Measurements from ENCODE around the gene IFNGR1.

- TF ChIP-seq CTCF (IDR thresholded peaks at IDR 0.05; ENCODE audit: low read length) = no peak
- no peak for TF ChIP-seq EZH2 (optimal IDR thresholded peaks at IDR 0.05; ENCODE audit: low read depth, low read length)
Observed at GRCh38 chr6:137177611-137178010, 41.6 kb downstream of the IFNGR1 start.
